HepG2 (cell line): ENCODE results near the gene PPM1H. TPM values are rescaled to one million over a fixed set of nuclear protein-coding genes. Genes with fewer than 3 reads are reported as not detected.

Source experiments
- ARID3A ChIP-seq: IDR thresholded peaks from 2 replicates; pipeline ENCODE4 v1.6.1; 2012; ENCODE audit warnings: low read depth, low read length, improper control_type of control experiment
- KLF16 ChIP-seq, 2 experiments: sonication (generic) in 1 of 2; formaldehyde crosslinking in 1 of 2; IDR thresholded peaks; 2 replicates each; pipeline versions ENCODE4 v1.6.1 to v1.8.0; 2016 to 2023; ENCODE audit warnings: missing genetic modification reagents in 2 of 2, missing compliant biosample characterization in 1 of 2
- KMT2B ChIP-seq: IDR thresholded peaks from 2 replicates; pipeline ENCODE4 v1.6.1; 2016; ENCODE audit warnings: missing genetic modification reagents, missing compliant biosample characterization
- SKIL ChIP-seq: sonication (generic); formaldehyde crosslinking; IDR thresholded peaks from 2 replicates; pipeline ENCODE4 v1.8.0; 2022; ENCODE audit warnings: missing genetic modification reagents, mild to moderate bottlenecking, moderate library complexity, borderline replicate concordance
- SOX13 ChIP-seq, 3 experiments: fragments of 450-650 bp in 1 of 3; sonication (generic) in 1 of 3; formaldehyde crosslinking in 1 of 3; IDR thresholded peaks in 2 of 3; conservative IDR thresholded peaks in 1 of 3; 2 replicates each; pipeline versions ENCODE4 v1.5.0 to v1.6.1; 2016 to 2020; ENCODE audit warnings: antibody characterized with exemption in 1 of 3, mild to moderate bottlenecking in 1 of 3, missing compliant biosample characterization in 1 of 3, missing genetic modification reagents in 1 of 3, moderate library complexity in 1 of 3
- ZNF337 ChIP-seq: sonication (generic); formaldehyde crosslinking; IDR thresholded peaks from 2 replicates; pipeline ENCODE4 v1.5.1; 2020; ENCODE audit warnings: missing genetic modification reagents, low read depth, mild to moderate bottlenecking, borderline replicate concordance
- ZNF703 ChIP-seq: sonication (generic); formaldehyde crosslinking; IDR thresholded peaks from 2 replicates; pipeline ENCODE4 v1.5.1; 2020; ENCODE audit warnings: missing genetic modification reagents, mild to moderate bottlenecking, moderate library complexity, borderline replicate concordance
- ZNF773 ChIP-seq: sonication (generic); formaldehyde crosslinking; IDR thresholded peaks from 2 replicates; pipeline ENCODE4 v1.4.0; 2020; ENCODE audit warnings: missing genetic modification reagents, borderline replicate concordance
- ZNF788 ChIP-seq: sonication (generic); formaldehyde crosslinking; IDR thresholded peaks from 2 replicates; pipeline ENCODE4 v1.5.0; 2020; ENCODE audit warnings: mild to moderate bottlenecking, missing genetic modification reagents, borderline replicate concordance
- polyA plus RNA-seq, 8 experiments: library from polyadenylated mRNA; depleted of rRNA in 3 of 8; stranded (reverse) in 7 of 8; unstranded in 1 of 8; fragments of >200 nt; fragmentation: Illumina TruSeq in 4 of 8; extraction: Trizol in 4 of 8; gene quantifications; 2 replicates each; pipeline versions ENCODE4 v1.2.1 to v1.2.3, GENCODE V29; 2011 to 2016; ENCODE audit warnings: low read depth in 4 of 8, missing spikeins in 1 of 8, mixed read lengths in 1 of 8; ENCODE audit not compliant: insufficient read depth in 1 of 8
- total RNA-seq, 5 experiments: library from RNA; depleted of rRNA; stranded (reverse); fragments of >200 nt; fragmentation: Illumina TruSeq; extraction: Trizol; gene quantifications; 2 replicates each; pipeline ENCODE4 v1.2.3, GENCODE V29; 2016; ENCODE audit warnings: low read depth in 1 of 5
- TF ChIP-seq, protein P1 (sequence below): sonication (generic); formaldehyde crosslinking; IDR thresholded peaks from 2 replicates; pipeline ENCODE4 v1.5.0; 2020; ENCODE audit warnings: mild to moderate bottlenecking, missing genetic modification reagents, borderline replicate concordance
- TF ChIP-seq, protein P2 (sequence below): sonication (generic); formaldehyde crosslinking; IDR thresholded peaks from 2 replicates; pipeline ENCODE4 v1.4.0; 2020; ENCODE audit warnings: missing genetic modification reagents
- TF ChIP-seq, protein P3 (sequence below): sonication (generic); formaldehyde crosslinking; conservative IDR thresholded peaks from 2 replicates; pipeline ENCODE4 v1.4.0; 2020; ENCODE audit warnings: missing genetic modification reagents
- TF ChIP-seq, protein P4 (sequence below): sonication (generic); formaldehyde crosslinking; IDR thresholded peaks from 2 replicates; pipeline ENCODE4 v1.4.0; 2020; ENCODE audit warnings: missing genetic modification reagents, borderline replicate concordance
- TF ChIP-seq, protein P5 (sequence below): IDR thresholded peaks from 2 replicates; pipeline ENCODE4 v1.6.1; 2016; ENCODE audit warnings: low read depth, borderline replicate concordance

The PPM1H gene
- total and polyA plus RNA-seq, 2 of the 13 experiments (the other 11 are each of a cell fraction or from before 2014, with no cell fraction given) = 29.1 to 38.1 TPM

- TF ChIP-seq, protein P1, sequence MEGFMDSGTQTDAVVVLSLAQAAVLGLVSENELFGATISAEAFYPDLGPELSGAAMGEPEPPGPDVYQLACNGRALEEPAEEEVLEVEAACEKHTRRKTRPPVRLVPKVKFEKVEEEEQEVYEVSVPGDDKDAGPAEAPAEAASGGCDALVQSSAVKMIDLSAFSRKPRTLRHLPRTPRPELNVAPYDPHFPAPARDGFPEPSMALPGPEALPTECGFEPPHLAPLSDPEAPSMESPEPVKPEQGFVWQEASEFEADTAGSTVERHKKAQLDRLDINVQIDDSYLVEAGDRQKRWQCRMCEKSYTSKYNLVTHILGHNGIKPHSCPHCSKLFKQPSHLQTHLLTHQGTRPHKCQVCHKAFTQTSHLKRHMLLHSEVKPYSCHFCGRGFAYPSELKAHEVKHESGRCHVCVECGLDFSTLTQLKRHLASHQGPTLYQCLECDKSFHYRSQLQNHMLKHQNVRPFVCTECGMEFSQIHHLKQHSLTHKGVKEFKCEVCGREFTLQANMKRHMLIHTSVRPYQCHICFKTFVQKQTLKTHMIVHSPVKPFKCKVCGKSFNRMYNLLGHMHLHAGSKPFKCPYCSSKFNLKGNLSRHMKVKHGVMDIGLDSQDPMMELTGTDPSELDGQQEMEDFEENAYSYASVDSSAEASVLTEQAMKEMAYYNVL = peak; percentile 28; the same call in 1 of the 2 replicates
- TF ChIP-seq ZNF703 (CRISPR knock-in tag) (no peak), ZNF337 (CRISPR knock-in tag) (0 out of 2 replicates have a peak, but pooled peaks have one; percentile 33), SOX13 (IDR thresholded peaks at IDR 0.05) (no peak), SOX13 (CRISPR knock-in tag; conservative IDR thresholded peaks at IDR 0.05 in 1 of 2, IDR thresholded peaks at IDR 0.05 in 1 of 2) (peak in 1 of 2 experiments; percentile 79; a peak in 2 of 4 replicates), ZNF788 (CRISPR knock-in tag) (no peak), ZNF773 (CRISPR knock-in tag) (no peak), KLF16 (CRISPR knock-in tag; IDR thresholded peaks at IDR 0.05) (peak in 1 of 2 experiments; percentile 29; a peak in 1 of 4 replicates), SKIL (CRISPR knock-in tag) (peak; percentile 41; the same call in 1 of the 2 replicates), KMT2B (CRISPR knock-in tag) (peak; percentile 54; the same call in 1 of the 2 replicates), ARID3A (peak; percentile 40; the same call in 1 of the 2 replicates)
- TF ChIP-seq, protein P2, sequence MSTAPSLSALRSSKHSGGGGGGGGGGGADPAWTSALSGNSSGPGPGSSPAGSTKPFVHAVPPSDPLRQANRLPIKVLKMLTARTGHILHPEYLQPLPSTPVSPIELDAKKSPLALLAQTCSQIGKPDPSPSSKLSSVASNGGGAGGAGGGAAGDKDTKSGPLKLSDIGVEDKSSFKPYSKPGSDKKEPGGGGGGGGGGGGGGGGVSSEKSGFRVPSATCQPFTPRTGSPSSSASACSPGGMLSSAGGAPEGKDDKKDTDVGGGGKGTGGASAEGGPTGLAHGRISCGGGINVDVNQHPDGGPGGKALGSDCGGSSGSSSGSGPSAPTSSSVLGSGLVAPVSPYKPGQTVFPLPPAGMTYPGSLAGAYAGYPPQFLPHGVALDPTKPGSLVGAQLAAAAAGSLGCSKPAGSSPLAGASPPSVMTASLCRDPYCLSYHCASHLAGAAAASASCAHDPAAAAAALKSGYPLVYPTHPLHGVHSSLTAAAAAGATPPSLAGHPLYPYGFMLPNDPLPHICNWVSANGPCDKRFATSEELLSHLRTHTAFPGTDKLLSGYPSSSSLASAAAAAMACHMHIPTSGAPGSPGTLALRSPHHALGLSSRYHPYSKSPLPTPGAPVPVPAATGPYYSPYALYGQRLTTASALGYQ (CRISPR knock-in tag) = peak; percentile 92
- TF ChIP-seq, protein P3, sequence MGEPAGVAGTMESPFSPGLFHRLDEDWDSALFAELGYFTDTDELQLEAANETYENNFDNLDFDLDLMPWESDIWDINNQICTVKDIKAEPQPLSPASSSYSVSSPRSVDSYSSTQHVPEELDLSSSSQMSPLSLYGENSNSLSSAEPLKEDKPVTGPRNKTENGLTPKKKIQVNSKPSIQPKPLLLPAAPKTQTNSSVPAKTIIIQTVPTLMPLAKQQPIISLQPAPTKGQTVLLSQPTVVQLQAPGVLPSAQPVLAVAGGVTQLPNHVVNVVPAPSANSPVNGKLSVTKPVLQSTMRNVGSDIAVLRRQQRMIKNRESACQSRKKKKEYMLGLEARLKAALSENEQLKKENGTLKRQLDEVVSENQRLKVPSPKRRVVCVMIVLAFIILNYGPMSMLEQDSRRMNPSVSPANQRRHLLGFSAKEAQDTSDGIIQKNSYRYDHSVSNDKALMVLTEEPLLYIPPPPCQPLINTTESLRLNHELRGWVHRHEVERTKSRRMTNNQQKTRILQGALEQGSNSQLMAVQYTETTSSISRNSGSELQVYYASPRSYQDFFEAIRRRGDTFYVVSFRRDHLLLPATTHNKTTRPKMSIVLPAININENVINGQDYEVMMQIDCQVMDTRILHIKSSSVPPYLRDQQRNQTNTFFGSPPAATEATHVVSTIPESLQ (CRISPR knock-in tag) = no peak
- TF ChIP-seq, protein P4, sequence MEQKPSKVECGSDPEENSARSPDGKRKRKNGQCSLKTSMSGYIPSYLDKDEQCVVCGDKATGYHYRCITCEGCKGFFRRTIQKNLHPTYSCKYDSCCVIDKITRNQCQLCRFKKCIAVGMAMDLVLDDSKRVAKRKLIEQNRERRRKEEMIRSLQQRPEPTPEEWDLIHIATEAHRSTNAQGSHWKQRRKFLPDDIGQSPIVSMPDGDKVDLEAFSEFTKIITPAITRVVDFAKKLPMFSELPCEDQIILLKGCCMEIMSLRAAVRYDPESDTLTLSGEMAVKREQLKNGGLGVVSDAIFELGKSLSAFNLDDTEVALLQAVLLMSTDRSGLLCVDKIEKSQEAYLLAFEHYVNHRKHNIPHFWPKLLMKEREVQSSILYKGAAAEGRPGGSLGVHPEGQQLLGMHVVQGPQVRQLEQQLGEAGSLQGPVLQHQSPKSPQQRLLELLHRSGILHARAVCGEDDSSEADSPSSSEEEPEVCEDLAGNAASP (CRISPR knock-in tag) = peak; percentile 41; the same call in 1 of the 2 replicates
- TF ChIP-seq, protein P5, sequence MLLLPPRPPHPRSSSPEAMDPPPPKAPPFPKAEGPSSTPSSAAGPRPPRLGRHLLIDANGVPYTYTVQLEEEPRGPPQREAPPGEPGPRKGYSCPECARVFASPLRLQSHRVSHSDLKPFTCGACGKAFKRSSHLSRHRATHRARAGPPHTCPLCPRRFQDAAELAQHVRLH (CRISPR knock-in tag) = 0 out of 2 replicates have a peak, but pooled peaks have one; percentile 16
Measured at GRCh38 chr12:62966990-62967506, 32.1 kb upstream of the PPM1H start (continued).
